ENCODE results near the gene GSTM5.
"Not testable (repeated sequence)": the region's sequence is repeated elsewhere in the genome, so short reads cannot be mapped to it uniquely, and the experiment has no call there.

Gene GSTM5

DNA sequence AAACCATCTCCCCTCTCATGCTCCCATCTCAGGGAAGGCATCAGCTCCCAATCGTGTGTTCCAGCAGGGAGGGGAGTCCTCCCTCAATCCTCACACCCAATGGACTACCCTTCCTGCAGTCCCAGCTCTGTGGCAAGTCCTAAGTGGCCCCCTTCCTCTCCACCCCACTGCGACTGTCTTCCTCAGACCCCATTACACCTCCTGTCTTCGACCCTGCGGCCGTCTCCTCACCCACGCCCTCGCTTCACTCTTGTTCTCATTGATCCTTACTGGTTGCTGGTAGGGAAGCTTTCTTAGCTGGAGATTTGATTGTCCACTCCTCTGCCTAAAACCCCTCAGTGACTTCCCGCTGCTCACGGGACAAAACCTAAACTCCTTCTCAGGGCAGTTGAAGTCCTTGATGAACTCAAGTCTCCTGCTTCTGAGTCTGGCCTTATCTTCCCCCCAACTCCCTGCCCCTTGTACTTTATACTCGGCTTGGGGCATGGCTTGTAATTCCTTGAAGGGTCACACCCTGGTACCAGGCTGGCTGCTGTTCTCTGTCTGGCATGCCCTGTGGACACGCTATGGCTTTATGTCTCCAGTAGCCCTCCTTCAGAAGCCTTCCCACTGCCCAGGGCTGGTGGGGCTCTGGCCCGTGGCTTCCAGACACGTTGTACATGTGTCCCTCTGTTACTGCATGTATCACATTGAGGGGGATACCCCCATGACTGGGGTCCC is 54.0 kb downstream of the GSTM5 start:
- FAIRE-seq (no peak), DNase-seq (ENCODE audit: insufficient read length, low spot score) (no peak)
- TF ChIP-seq POLR2A (IDR thresholded peaks at IDR 0.05; ENCODE audit: low read depth, low read length), result no peak

DNA sequence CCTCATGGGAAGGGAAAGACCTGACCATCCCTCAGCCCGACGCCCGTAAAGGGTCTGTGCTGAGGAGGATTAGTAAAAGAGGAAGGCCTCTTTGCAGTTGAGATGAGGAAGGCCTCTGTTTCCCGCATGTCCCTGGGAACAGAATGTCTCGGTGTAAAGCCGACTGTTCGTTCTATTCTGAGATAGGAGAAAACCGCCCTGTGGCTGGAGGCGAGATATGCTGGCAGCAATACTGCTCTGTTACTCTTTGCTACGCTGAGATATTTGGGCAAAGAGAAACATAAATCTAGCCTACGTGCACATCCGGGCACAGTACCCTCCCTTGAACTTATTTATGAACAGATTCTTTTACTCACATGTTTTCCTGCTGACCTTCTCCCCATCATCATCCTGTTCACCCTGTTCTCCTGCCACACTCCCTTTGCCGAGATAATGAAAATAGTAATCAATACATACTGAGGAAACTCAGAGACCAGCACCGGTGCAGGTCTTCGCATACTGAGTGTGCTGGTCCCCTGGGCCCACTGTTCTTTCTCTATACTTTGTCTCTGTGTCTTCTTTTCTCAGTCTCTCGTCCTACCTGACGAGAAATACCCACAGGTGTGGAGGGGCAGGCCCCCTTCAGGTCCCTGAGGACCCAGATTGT is 55.1 kb downstream of the GSTM5 start:
- FAIRE-seq; DNase-seq (ENCODE audit: insufficient read length, low spot score): not testable (repeated sequence)

Measured in H54 (cell line).